Right cardiac atrium (tissue), 5 donors: ENCODE results near the gene CCT5. TPM values are rescaled to one million over a fixed set of nuclear protein-coding genes. Genes with fewer than 3 reads are reported as not detected.
A peak's percentile ranks its signal among the peaks of the same experiment; 100 is the strongest.

Experiments used
- ATAC-seq, 2 donors: fragments of 200-7000 bp; cut with Tn5 transposase; one replicate each; pipeline versions ENCODE4 v1.8.0 to v1.9.1; 2020; ENCODE audit warnings: moderate library complexity in 2 of 2, mild to moderate bottlenecking in 1 of 2
- DNase-seq, 3 donors: peaks; one replicate each; pipeline ENCODE4 v3.0.0-alpha.2; 2020
- H3K27ac ChIP-seq: one replicate; pipeline ENCODE4 v1.5.1; 2013; ENCODE audit warnings: mild to moderate bottlenecking, low read length, control low read depth, moderate library complexity
- H3K27me3 ChIP-seq: one replicate; pipeline ENCODE4 v1.6.1; 2013; ENCODE audit not compliant: control insufficient read depth, insufficient read depth
- H3K4me1 ChIP-seq: one replicate; pipeline ENCODE4 v1.6.1; 2013; ENCODE audit warnings: low read length; ENCODE audit not compliant: control insufficient read depth, insufficient read depth
- H3K4me3 ChIP-seq: one replicate; pipeline ENCODE4 v1.5.1; 2013; ENCODE audit warnings: low read length, control low read depth
- H3K9me3 ChIP-seq: one replicate; pipeline ENCODE4 v1.6.1; 2013; ENCODE audit warnings: low read length; ENCODE audit not compliant: control insufficient read depth
- WGBS: extraction: QIAGEN DNeasy Blood & Tissue Kit; methylation state at CpG from one replicate; pipeline ENCODE4 v1.1.7; 2013; 5-methylcytosine and 5-hydroxymethylcytosine counted together
- intact Hi-C, 4 donors: fragments of 100-400 bp; cut with DNase I; formaldehyde crosslinking; loops; one replicate each; pipeline versions ENCODE4 v1.11.0 to v1.14.0; 2022 to 2023
- long read RNA-seq, 4 donors: library from polyadenylated mRNA; unstranded; transcript quantifications; one replicate each; pipeline ENCODE4 v2.0.0, GENCODE V29; 2020 to 2021
- polyA plus RNA-seq: library from polyadenylated mRNA; stranded (reverse); fragments of 200-250 nt; gene quantifications from one replicate; pipeline ENCODE4 v1.2.3, GENCODE V29; 2013
- total RNA-seq, 4 donors: library from RNA; stranded (reverse); fragmentation: NEBNext Ultra II Directional; extraction: Animal tissue kit (Norgen Biotek cat#: 25700); gene quantifications; one replicate each; pipeline ENCODE4 v1.2.1, GENCODE V29; 2021
- donor health status: healthy with polysubstance abuse.
- donor health status: DM: no; HTN: yes; CAD: no.
- donor health status: DM: no; HTN: no; CAD: no.
- donor health status: DM: no; HTN: yes; CAD: no; lungs with severe emphysema.
- donor health status: DM: yes; HTN: yes; CAD: no.

The CCT5 gene
- total RNA-seq, result 100 to 1,000 TPM in 2 of 4 donors, 10 to 100 TPM in 2; 84.0 to 103 (median 98.1) TPM
- 98.9 TPM for polyA plus RNA-seq
- long read RNA-seq, donor 1, transcript CCT5-201 (11 exons, 3,675 nt), result major isoform, 424 of 437 reads
- long read RNA-seq, donor 1, partial matches to known transcripts, result 6 of 437 reads
- long read RNA-seq, donor 1, other reads (novel, unspliced or antisense), result 6 of 437 reads
- long read RNA-seq, donor 2, transcript CCT5-201 (11 exons, 3,675 nt), result major isoform, 131 of 138 reads
- long read RNA-seq, donor 2, partial matches to known transcripts, result 3 of 138 reads
- long read RNA-seq, donor 2, other reads (novel, unspliced or antisense), result 3 of 138 reads
- long read RNA-seq, donor 3, transcript CCT5-201 (11 exons, 3,675 nt), result major isoform, 926 of 980 reads
- long read RNA-seq, donor 3, partial matches to known transcripts, result 22 of 980 reads
- long read RNA-seq, donor 3, other reads (novel, unspliced or antisense), result 29 of 980 reads
- long read RNA-seq, donor 4, transcript CCT5-201 (11 exons, 3,675 nt), result major isoform, 135 of 142 reads
- long read RNA-seq, donor 4, partial matches to known transcripts, result 1 of 142 reads
- long read RNA-seq, donor 4, other reads (novel, unspliced or antisense), result 6 of 142 reads

- Histone ChIP-seq H3K27me3 (no peaks in the 10 kb centered on the region), H3K27ac (peak within 1 kb of the TSS; percentile 98), H3K4me1 (peaks cover 11% of the 10 kb centered on the region), H3K9me3 (peaks cover 5% of the 10 kb centered on the region), H3K4me3 (peak within 1 kb of the TSS; percentile 81)
- ATAC-seq, result peak; percentile 94 to 95
- whole genome bisulfite sequencing, result under 1% methylated on average over 67 of the region's 67 CpGs
- DNase-seq, result peak; percentile 95 to 96 (median 95)
- intact Hi-C loops, result no loop called here
These were observed at the start of gene CCT5 for GRCh38 chr5:10249948-10250805. Gene CCT5 (plus strand): TSS chr5:10250280. CDS start chr5:10250341, 61 bp downstream.

DNA sequence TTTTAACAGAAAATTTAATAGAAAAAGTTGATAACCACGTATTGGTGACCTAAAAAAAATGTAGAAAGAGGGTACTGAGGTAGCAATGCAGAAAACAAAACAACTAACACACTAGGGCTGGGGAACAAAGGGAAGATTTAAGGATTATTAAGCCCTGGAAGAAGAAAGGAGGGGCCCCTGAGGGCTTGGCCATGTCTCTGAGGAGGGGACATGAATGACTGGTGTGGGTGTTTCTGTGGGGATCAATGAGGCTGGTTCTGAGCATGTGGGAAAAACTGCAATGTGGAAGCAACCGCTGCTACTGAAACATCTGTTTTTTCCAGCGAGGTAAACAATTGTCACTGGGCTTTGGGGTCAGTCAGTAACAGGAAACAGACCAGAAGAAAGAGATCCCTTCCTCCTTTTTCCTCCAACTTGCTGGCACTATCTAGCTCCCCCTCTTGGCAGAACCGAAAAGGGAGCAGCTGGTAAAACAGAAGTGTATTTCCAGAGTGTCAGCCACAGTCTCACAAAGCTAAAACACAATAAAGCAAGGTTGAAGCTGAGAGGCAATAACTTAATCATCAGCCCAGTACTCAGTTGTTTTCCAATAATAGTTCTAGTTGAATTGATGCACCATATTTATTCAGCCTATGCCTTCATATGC lies 48.7 kb upstream of the CCT5 start:
- intact Hi-C loops, result no loop called here

DNA sequence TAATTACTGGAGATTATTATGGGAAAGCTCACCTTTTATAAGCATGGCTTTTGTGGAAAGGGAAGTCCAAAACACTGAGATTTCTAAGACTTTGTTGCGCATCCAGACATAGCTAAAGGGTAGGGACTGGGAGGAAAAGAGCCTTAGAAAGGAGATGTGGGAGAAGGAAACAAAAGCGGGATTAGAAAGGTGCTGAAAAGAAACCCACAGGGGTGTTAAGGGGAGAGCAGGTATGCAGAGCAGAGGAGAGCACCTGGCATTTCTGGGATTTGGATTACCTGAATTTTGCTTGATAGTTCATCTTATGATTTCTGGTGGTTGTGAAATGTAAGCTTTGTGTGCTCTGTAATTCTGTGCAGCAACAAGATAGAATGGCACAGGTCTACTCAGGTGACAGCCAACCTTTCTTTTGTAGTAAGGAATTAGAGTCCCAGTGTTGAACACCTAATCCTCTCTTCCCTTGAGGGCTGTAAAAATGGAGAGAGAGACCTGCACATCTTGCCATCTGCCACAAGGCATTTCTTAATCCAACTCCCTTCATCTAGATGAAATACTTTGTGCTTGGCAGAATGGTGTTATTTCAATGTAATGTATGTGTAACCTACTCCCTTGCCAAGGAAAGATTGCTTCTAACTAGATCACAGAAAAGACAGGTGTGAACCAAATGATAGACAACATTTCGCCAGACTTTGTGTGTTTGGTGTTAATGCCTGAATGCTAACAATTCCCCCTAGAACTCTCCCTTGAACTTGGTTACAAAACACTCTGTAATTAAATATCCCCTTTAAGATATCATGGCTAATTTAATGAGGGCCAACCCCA lies 47.8 kb upstream of the CCT5 start:
- WGBS, result 84% methylated on average over 3 of the region's 3 CpGs
- H3K27ac ChIP-seq, result no peak overlapping the region
- intact Hi-C loops, result no loop called here
- ATAC-seq (no peak), DNase-seq (no peak)
- no peaks in the 10 kb centered on the region for H3K4me1 ChIP-seq
- H3K9me3 ChIP-seq, result peaks cover 2% of the 10 kb centered on the region
- no peak overlapping the region for H3K4me3 ChIP-seq
- no peaks in the 10 kb centered on the region for H3K27me3 ChIP-seq

More for the DNA sequence above, 48.7 kb upstream of the CCT5 start:
- no peak for ATAC-seq
- Histone ChIP-seq H3K27ac (no peak overlapping the region), H3K4me1 (no peaks in the 10 kb centered on the region), H3K27me3 (no peaks in the 10 kb centered on the region), H3K4me3 (no peak overlapping the region), H3K9me3 (peaks cover 2% of the 10 kb centered on the region)
- 55% methylated on average over 4 of the region's 4 CpGs for WGBS
- no peak for DNase-seq

- Histone ChIP-seq H3K9me3 (no peaks in the 10 kb centered on the region), H3K4me1 (no peaks in the 10 kb centered on the region), H3K27ac (no peak overlapping the region), H3K27me3 (no peaks in the 10 kb centered on the region), H3K4me3 (no peak overlapping the region)
- WGBS, result 95% methylated on average over 1 of the region's 1 CpG
- intact Hi-C loops, result no loop called here
- DNase-seq (no peak), ATAC-seq (no peak)
These were observed 41.1 kb upstream of the CCT5 start for GRCh38 chr5:10209004-10209403.

GRCh38 chr5:10213316-10213715 lies 36.8 kb upstream of the CCT5 start:
- WGBS, result 81% methylated on average over 5 of the region's 5 CpGs
- no peak for ATAC-seq
- no peak overlapping the region for H3K27ac ChIP-seq

DNA sequence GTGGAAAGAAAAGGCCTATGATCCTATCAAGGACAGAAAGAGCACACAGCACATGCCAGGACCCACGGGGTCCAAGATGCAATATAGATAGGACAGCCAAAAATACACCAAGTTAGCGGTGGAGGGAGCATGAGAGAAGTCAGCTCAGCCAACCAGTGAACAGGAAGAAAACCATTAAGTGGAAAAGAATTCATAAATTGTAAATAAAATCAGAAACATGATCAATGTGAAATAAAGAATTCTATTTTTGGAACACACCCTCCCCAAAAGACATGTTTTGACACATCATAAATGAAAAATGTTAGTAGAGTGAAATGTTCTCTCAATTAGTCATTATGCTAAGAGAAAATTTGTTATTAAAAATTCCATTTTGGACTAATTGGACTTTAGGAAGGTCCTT lies 36.0 kb upstream of the CCT5 start:
- Histone ChIP-seq H3K9me3 (peaks cover 1% of the 10 kb centered on the region), H3K27ac (no peak overlapping the region), H3K4me3 (no peak overlapping the region), H3K4me1 (no peaks in the 10 kb centered on the region), H3K27me3 (no peaks in the 10 kb centered on the region)
- DNase-seq (no peak), ATAC-seq (no peak)
- 75% methylated on average over 2 of the region's 2 CpGs for WGBS
- intact Hi-C loops, result no loop called here

More at GRCh38 chr5:10213316-10213715, 36.8 kb upstream of the CCT5 start:
- H3K9me3 ChIP-seq, result no peaks in the 10 kb centered on the region
- intact Hi-C loops, result no loop called here
- no peak for DNase-seq
- no peak overlapping the region for H3K4me3 ChIP-seq
- H3K27me3 ChIP-seq, result no peaks in the 10 kb centered on the region
- no peaks in the 10 kb centered on the region for H3K4me1 ChIP-seq

- WGBS, result 85% methylated on average over 5 of the region's 5 CpGs
These were observed 34.7 kb upstream of the CCT5 start for GRCh38 chr5:10215366-10215765.

DNA sequence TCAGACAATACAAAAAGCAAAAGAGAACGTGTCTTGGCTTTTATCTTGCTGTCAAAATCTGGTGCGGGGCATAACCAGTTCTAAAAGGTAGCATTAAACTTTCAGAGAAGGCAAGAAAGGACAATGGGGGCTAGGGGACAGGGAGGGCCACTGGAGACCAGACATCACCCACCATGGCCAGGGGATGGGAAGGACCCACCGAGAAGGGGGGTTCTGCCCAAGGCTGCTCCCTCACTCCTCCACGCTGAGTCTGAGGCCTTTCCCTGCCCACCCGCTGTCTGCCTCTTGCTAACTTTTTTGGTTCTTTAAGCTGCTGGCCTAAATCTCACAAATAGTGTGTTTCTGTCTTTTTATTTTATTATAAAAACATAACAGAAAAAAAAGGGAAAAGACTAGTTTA lies 34.0 kb upstream of the CCT5 start:
- ATAC-seq, result no peak
- Histone ChIP-seq H3K27ac (no peak overlapping the region), H3K4me1 (no peaks in the 10 kb centered on the region), H3K27me3 (no peaks in the 10 kb centered on the region), H3K4me3 (no peak overlapping the region), H3K9me3 (peaks cover 1% of the 10 kb centered on the region)
- intact Hi-C loops, result no loop called here
- DNase-seq, result no peak
- WGBS, result 84% methylated on average over 5 of the region's 5 CpGs

More at GRCh38 chr5:10215366-10215765, 34.7 kb upstream of the CCT5 start:
- no peak for DNase-seq
- ATAC-seq, result no peak
- Histone ChIP-seq H3K27me3 (no peaks in the 10 kb centered on the region), H3K4me3 (no peak overlapping the region), H3K9me3 (peaks cover 1% of the 10 kb centered on the region), H3K27ac (no peak overlapping the region), H3K4me1 (no peaks in the 10 kb centered on the region)
- intact Hi-C loops, result no loop called here

DNA sequence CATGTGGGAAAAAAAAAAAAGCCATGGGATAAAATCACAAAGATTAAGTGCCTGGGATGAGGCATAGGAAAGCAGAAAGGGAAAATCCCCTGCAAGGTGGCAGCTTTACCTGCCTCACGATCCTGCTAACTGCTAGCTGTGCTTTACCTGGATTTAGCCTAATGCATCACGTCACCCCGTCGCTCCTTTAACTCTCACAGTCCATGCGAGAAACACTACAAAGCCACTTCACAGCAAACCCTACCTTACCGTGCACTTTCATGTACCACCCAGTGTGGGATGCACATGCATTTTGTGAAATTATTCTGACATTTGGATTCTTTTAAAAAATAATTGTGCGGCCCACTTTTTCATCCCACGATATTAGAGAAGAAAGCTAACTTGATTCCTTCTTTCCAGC lies 31.4 kb upstream of the CCT5 start:
- Histone ChIP-seq H3K4me3 (no peak overlapping the region), H3K9me3 (peaks cover 8% of the 10 kb centered on the region), H3K27ac (no peak overlapping the region), H3K4me1 (no peaks in the 10 kb centered on the region), H3K27me3 (no peaks in the 10 kb centered on the region)
- intact Hi-C loops, result no loop called here
- WGBS, result 93% methylated on average over 8 of the region's 8 CpGs
- DNase-seq (no peak), ATAC-seq (no peak)

DNA sequence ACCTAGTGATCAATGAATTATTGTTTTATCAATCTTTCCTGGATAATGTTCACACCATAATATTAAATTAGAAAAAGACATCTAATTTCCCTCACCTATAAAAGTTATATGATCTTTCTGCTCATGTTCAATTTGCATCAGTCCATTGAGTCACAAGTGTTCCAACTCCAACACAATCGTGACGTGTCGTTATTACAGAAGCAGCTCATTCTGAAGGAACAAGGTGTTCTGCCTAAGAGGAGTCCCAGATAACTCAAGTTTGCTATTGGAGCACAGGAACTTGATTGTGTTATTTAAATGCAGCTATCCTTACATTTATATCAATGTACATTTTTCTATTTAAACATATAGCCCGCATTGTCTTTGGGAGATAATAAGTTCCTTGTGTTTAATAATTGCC lies 31.0 kb upstream of the CCT5 start:
- no peaks in the 10 kb centered on the region for H3K4me1 ChIP-seq

More for the DNA sequence above, 31.0 kb upstream of the CCT5 start:
- no peak overlapping the region for H3K27ac ChIP-seq
- 89% methylated on average over 4 of the region's 4 CpGs for WGBS
- intact Hi-C loops, result no loop called here
- peaks cover 8% of the 10 kb centered on the region for H3K9me3 ChIP-seq
- no peak for ATAC-seq
- H3K4me3 ChIP-seq, result no peak overlapping the region
- H3K27me3 ChIP-seq, result no peaks in the 10 kb centered on the region
- no peak for DNase-seq
